HG03139 (cell line): Measurements from ENCODE around the gene RNF222.
"Not testable (repeated sequence)": the region's sequence is repeated elsewhere in the genome, so short reads cannot be mapped to it uniquely, and the experiment has no call there.

ENCODE experiments used
- ATAC-seq: cut with Tn5 transposase; IDR thresholded peaks from one replicate; pipeline ENCODE4 v1.9.1; 2021; ENCODE audit not compliant: unreplicated experiment

Gene RNF222

DNA sequence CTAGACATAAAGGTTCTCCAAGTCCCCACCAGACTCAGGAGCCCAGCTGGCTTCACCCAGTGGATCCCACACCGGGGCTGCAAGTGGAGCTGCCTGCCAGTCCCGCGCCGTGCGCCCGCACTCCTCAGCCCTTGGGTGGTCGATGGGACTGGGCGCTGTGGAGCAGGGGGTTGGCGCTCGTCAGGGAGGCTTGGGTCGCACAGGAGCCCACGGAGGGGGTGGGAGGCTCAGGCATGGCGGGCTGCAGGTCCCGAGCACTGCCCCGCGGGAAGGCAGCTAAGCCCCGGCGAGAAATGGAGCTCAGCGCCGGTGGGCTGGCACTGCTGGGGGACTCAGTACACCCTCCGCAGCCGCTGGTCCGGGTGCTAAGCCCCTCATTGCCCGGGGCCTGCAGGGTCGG is 50.6 kb downstream of the RNF222 start:
- not testable (repeated sequence) for ATAC-seq

DNA sequence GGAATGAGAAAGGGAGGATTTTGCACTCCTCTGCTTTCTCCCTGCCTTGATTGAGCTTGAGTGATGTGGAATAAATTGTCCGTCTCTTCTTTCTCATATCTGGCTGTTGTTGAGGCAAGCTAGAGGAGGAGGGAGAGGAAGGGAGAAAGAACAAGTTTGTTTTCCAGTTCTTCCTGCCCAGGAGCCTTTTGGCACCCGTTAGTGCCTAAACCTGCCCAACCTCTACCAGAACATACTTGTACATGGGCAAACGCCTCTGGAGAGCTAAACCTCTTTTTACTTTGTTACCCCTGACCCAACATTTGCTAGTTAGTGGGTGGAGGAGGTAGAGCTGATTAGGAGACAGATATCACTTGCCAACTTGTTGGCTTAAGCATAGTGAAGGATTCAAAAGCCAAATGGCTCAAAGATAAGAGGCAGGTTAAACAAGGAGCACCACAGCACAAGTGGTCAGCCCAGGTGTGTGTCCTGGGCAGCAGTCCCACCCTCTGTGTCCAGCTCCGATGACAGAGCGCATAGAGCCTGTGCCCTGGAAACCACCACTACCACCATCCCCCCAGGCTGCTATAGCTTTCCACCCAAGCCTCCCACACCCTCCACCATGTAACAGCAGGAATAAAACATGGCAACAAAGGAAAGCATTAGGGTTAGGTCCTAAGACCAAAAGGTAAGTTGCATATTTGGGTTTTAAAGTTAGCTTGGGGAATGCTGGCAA is 51.5 kb downstream of the RNF222 start:
- no peak for ATAC-seq

DNA sequence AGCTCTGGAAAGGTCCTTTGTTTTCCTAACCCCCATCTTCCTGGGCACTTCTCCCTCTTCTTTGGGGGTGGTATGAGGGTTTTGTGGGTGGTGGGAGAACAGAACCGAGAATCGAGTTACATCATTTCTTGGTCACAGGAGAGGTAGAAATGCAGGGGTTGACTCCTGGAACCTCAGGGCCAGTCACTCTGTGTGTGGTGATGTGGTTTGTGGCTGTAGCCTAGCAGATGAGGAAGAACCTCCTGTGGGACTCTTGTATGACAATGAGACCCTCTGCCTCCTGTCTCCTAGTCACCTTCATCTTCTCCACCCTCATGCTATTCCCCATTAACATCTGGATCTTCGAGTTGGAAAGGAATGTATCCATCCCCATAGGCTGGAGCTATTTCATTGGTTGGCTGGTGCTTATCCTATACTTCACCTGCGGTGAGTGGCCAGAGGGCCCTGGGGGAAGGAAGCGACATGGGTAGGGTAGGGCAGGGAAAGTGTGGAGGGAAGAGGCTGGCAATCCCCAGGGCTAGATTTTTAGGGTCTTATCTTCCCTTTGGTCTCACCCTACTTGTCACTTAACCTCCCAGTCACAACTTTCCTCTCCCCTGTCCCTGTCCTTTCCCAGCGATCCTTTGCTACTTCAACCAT is 52.5 kb downstream of the RNF222 start:
- ATAC-seq, result no peak

DNA sequence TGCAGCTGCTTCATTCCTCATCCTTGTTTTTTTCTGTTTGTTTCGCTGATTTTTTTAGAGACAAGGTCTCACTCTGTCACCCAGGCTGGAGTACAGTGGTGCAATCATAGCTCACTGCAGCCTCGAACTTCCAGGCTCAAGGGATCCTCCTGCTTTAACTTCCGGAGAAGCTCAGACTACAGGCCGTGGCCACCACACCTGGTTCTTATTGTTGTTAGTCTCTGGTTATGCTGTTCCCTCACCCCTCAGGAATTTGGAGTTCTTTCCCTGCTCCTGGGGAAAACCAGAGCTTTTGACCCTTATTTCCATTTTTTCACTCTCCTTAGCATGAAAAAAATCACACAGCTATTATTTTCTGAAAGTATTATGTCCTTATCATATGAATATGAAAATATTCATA is 56.2 kb downstream of the RNF222 start:
- ATAC-seq, result no peak
